ENCODE data around the gene MT1M.

MT1M gene

DNA sequence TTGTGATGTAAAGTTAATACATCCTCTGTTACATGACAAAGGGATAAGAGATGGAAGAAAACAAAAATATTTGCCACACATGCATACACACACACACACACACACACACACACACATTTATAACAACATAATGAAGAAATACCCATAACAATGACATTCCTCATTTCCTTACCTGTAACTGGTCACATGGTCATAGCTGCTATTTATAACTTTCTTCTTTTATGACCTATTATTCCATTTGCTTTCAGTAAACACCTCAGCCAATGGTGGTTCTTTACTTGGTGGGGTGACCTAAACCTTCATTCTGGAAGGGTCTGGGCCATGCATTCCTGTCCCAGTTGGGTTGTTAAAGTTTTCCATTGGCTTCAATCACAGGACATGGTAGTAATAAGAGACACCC is 18.8 kb upstream of the MT1M start:
- no peak for TF ChIP-seq CTCF (IDR thresholded peaks at IDR 0.05; ENCODE audit: low read length, missing control alignments)
- no peak overlapping the region for H3K4me3 ChIP-seq (replicated peaks; ENCODE audit: low read depth, low read length)

GRCh38 chr16:56614549-56614991 is 17.9 kb upstream of the MT1M start:
- DNase-seq (ENCODE audit: low read depth) = peak; percentile 47
- TF ChIP-seq CTCF (IDR thresholded peaks at IDR 0.05; ENCODE audit: low read length, missing control alignments) = no peak
- H3K4me3 ChIP-seq (replicated peaks; ENCODE audit: low read depth, low read length) = no peak overlapping the region

More for the DNA sequence above, 18.8 kb upstream of the MT1M start:
- DNase-seq (ENCODE audit: low read depth) = no peak

- TF ChIP-seq CTCF (IDR thresholded peaks at IDR 0.05; ENCODE audit: low read length, missing control alignments) = no peak
- H3K4me3 ChIP-seq (replicated peaks; ENCODE audit: low read depth, low read length) = no peak overlapping the region
- peak; percentile 37 for DNase-seq (ENCODE audit: low read depth)
Observed at GRCh38 chr16:56615353-56615752, 17.1 kb upstream of the MT1M start.

DNA sequence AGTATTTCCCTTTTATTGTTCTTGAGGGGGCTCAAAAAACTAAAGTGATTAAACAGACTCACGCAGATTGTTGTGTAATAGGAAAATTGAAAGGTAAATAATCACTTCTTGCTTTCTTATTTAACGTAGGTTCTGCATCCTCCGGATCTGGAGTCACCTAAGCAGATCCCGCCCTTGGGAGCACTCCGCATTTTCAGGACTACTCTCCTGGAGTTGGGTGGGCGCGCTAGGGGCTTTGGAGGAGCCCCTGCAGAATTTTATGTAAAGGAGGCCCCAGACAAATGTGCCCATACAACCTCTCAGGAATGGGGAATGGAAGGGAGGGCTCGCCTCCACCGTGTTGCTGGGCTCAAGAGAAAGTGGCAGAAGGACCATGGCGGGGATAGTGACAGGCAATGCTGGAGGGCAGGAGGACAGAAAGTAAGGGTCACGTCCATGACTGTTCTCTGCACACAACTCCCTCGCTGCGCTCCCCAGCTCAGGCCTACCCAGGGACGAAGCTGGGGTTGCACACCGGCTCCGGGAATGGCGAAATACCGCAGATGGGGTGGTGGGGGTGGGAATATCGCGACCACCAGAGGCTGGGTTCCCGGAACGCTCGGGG is 15.7 kb upstream of the MT1M start:
- peak overlapping the region; percentile 1 for H3K4me3 ChIP-seq (replicated peaks; ENCODE audit: low read depth, low read length)
- no peak for DNase-seq (ENCODE audit: low read depth)

DNA sequence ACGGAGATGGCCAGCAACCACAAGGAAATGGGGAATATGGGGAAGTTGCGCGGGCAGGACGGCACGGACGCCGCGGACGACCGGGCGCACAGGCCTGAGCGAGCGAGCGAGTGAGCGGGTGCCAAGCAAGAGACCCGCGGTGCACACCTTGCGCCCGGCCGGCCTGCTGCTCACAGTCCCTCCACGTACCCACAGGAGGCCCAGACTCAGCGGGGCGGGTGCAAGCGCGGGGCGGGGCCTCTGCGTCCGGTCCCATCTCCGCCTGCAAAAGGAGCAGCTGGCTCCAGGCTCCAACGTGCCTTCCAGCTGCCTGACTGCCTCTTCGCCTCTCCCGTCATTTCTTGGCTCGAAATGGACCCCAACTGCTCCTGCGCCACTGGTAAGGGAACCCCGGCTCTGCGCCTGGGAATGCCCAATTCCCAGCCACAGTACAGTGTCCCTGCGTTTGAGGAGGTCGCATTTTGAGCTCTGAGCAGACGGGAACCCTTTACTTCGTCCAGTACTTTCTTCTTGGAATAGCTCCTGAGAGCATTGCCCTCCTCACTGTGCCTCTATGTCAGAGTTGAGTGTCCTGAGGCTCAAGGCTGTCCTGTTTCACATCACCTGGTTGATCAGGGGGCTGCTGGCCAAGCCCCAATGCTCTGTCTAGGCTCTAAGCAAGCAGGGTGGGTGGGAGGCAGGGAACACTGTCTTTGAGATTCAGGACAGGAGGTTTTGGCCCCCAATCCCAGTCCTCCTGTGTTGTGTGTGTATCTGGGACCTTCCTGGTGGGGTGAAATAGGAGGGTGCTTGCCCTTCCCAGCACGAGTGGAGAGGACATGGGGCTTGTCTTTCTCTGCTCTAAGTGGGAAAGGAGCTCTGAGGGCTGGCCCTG is 15.0 kb upstream of the MT1M start:
- H3K4me3 ChIP-seq (replicated peaks; ENCODE audit: low read depth, low read length) = peak overlapping the region; percentile 1
- no peak for TF ChIP-seq CTCF (IDR thresholded peaks at IDR 0.05; ENCODE audit: low read length, missing control alignments)
- peak; percentile 68 for DNase-seq (ENCODE audit: low read depth)

More for the DNA sequence above, 15.7 kb upstream of the MT1M start:
- no peak for TF ChIP-seq CTCF (IDR thresholded peaks at IDR 0.05; ENCODE audit: low read length, missing control alignments)

DNA sequence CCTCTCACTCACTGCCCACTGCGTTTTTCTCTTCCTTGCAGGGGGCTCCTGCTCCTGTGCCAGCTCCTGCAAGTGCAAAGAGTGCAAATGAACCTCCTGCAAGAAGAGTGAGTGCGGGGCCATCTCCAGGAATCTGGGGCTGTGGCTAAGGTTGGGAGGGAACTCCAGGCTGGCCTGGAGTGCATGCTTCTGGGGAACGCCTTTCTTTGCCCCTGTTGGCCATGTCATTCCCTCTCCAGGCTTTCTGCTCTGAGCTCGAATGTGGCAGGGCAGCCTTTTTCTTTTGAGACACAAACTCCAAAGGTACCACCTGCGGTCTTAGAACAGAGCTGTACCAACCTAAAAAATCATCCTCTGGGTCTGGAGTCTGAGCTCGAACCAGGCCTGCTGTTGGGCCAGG is 14.3 kb upstream of the MT1M start:
- no peak overlapping the region for H3K4me3 ChIP-seq (replicated peaks; ENCODE audit: low read depth, low read length)
- no peak for TF ChIP-seq CTCF (IDR thresholded peaks at IDR 0.05; ENCODE audit: low read length, missing control alignments)
- no peak for DNase-seq (ENCODE audit: low read depth)
